ENCODE measurements around the gene ARHGEF39. TPM values are rescaled to one million over a fixed set of nuclear protein-coding genes. Genes with fewer than 3 reads are reported as not detected.
"Not testable (repeated sequence)": the region's sequence is repeated elsewhere in the genome, so short reads cannot be mapped to it uniquely, and the experiment has no call there.

The ARHGEF39 gene
- total RNA-seq, 1 donor from 2014 or later: 0.79 TPM

GRCh38 chr9:35643046-35643445 lies 21.9 kb downstream of the ARHGEF39 start:
- DNase-seq (ENCODE audit: low read depth) (no peak), FAIRE-seq (no peak)
- Histone ChIP-seq H3K36me3 (ENCODE audit: control insufficient read depth, insufficient read depth, low read length) (no peaks in the 10 kb centered on the region), H3K4me3 (ENCODE audit: low read depth, low read length) (no peak overlapping the region), H3K27me3 (ENCODE audit: control insufficient read depth, insufficient read depth, low read length) (no peaks in the 10 kb centered on the region)
- TF ChIP-seq CTCF (IDR thresholded peaks at IDR 0.05; ENCODE audit: insufficient read depth, low read length, severe bottlenecking): no peak

GRCh38 chr9:35641478-35641877 lies 23.5 kb downstream of the ARHGEF39 start:
- not testable (repeated sequence) for FAIRE-seq; H3K4me3 ChIP-seq (ENCODE audit: low read depth, low read length); DNase-seq (ENCODE audit: low read depth); H3K27me3 ChIP-seq (ENCODE audit: control insufficient read depth, insufficient read depth, low read length); H3K36me3 ChIP-seq (ENCODE audit: control insufficient read depth, insufficient read depth, low read length)

- H3K27me3 ChIP-seq (ENCODE audit: control insufficient read depth, insufficient read depth, low read length); FAIRE-seq; H3K4me3 ChIP-seq (ENCODE audit: low read depth, low read length); H3K36me3 ChIP-seq (ENCODE audit: control insufficient read depth, insufficient read depth, low read length); DNase-seq (ENCODE audit: low read depth): not testable (repeated sequence)
These were observed 24.6 kb downstream of the ARHGEF39 start for GRCh38 chr9:35640431-35640830.

GRCh38 chr9:35639631-35640030 lies 25.4 kb downstream of the ARHGEF39 start:
- TF ChIP-seq CTCF (IDR thresholded peaks at IDR 0.05; ENCODE audit: insufficient read depth, low read length, severe bottlenecking): no peak
- no peak overlapping the region for H3K4me3 ChIP-seq (ENCODE audit: low read depth, low read length)
- H3K36me3 ChIP-seq (ENCODE audit: control insufficient read depth, insufficient read depth, low read length): no peaks in the 10 kb centered on the region
- H3K27me3 ChIP-seq (ENCODE audit: control insufficient read depth, insufficient read depth, low read length): no peaks in the 10 kb centered on the region
- DNase-seq (ENCODE audit: low read depth) (no peak), FAIRE-seq (no peak)

- DNase-seq (ENCODE audit: low read depth); H3K27me3 ChIP-seq (ENCODE audit: control insufficient read depth, insufficient read depth, low read length); H3K36me3 ChIP-seq (ENCODE audit: control insufficient read depth, insufficient read depth, low read length); FAIRE-seq; H3K4me3 ChIP-seq (ENCODE audit: low read depth, low read length): not testable (repeated sequence)
These were observed 25.8 kb downstream of the ARHGEF39 start for GRCh38 chr9:35639225-35639624.

- not testable (repeated sequence) for H3K36me3 ChIP-seq (ENCODE audit: control insufficient read depth, insufficient read depth, low read length); DNase-seq (ENCODE audit: low read depth); H3K27me3 ChIP-seq (ENCODE audit: control insufficient read depth, insufficient read depth, low read length); H3K4me3 ChIP-seq (ENCODE audit: low read depth, low read length); FAIRE-seq
These were observed 26.2 kb downstream of the ARHGEF39 start for GRCh38 chr9:35638751-35639150.

- not testable (repeated sequence) for FAIRE-seq; H3K27me3 ChIP-seq (ENCODE audit: control insufficient read depth, insufficient read depth, low read length); DNase-seq (ENCODE audit: low read depth); H3K36me3 ChIP-seq (ENCODE audit: control insufficient read depth, insufficient read depth, low read length); H3K4me3 ChIP-seq (ENCODE audit: low read depth, low read length)
These were observed 27.5 kb downstream of the ARHGEF39 start for GRCh38 chr9:35637427-35637955.

- not testable (repeated sequence) for FAIRE-seq; H3K27me3 ChIP-seq (ENCODE audit: control insufficient read depth, insufficient read depth, low read length)
These were observed 28.1 kb downstream of the ARHGEF39 start for GRCh38 chr9:35636877-35637246.

GRCh38 chr9:35636135-35636876 lies 28.7 kb downstream of the ARHGEF39 start:
- Histone ChIP-seq H3K27me3 (ENCODE audit: control insufficient read depth, insufficient read depth, low read length) (no peaks in the 10 kb centered on the region), H3K4me3 (ENCODE audit: low read depth, low read length) (no peak overlapping the region), H3K36me3 (ENCODE audit: control insufficient read depth, insufficient read depth, low read length) (no peaks in the 10 kb centered on the region)
- TF ChIP-seq CTCF (IDR thresholded peaks at IDR 0.05; ENCODE audit: insufficient read depth, low read length, severe bottlenecking): no peak
- FAIRE-seq (no peak), DNase-seq (ENCODE audit: low read depth) (no peak)

More at GRCh38 chr9:35636877-35637246, 28.1 kb downstream of the ARHGEF39 start:
- not testable (repeated sequence) for DNase-seq (ENCODE audit: low read depth); H3K36me3 ChIP-seq (ENCODE audit: control insufficient read depth, insufficient read depth, low read length); H3K4me3 ChIP-seq (ENCODE audit: low read depth, low read length)
